H9 (cell line): Measurements from ENCODE around the gene CCM2. TPM values are rescaled to one million over a fixed set of nuclear protein-coding genes. Genes with fewer than 3 reads are reported as not detected.
A peak's percentile ranks its signal among the peaks of the same experiment; 100 is the strongest.

Source experiments
- DNase-seq: peaks from one replicate; pipeline ENCODE4 v3.0.0-alpha.2; 2017
- H2AFZ ChIP-seq: one replicate; pipeline ENCODE4 v1.6.1; 2013; ENCODE audit warnings: mild to moderate bottlenecking, low read length, control low read depth, moderate library complexity
- H2AK5ac ChIP-seq: 2 replicates; pipeline ENCODE4 v1.6.1; 2013; ENCODE audit warnings: low read length, control low read depth, mixed read lengths; ENCODE audit not compliant: insufficient read length
- H2BK120ac ChIP-seq: one replicate; pipeline ENCODE4 v1.6.1; 2013; ENCODE audit warnings: low read depth, mild to moderate bottlenecking, low read length, control low read depth, inconsistent platforms; ENCODE audit not compliant: poor library complexity, severe bottlenecking
- H2BK12ac ChIP-seq: 2 replicates; pipeline ENCODE4 v1.6.1; 2013; ENCODE audit warnings: low read length, control low read depth, mixed read lengths, low read depth; ENCODE audit not compliant: insufficient read length
- H2BK15ac ChIP-seq: 2 replicates; pipeline ENCODE4 v1.6.1; 2013; ENCODE audit warnings: low read depth, low read length, control low read depth
- H2BK20ac ChIP-seq: one replicate; pipeline ENCODE4 v1.6.1; 2013; ENCODE audit warnings: low read depth, mild to moderate bottlenecking, low read length, control low read depth, inconsistent platforms; ENCODE audit not compliant: poor library complexity, severe bottlenecking
- H2BK5ac ChIP-seq: 2 replicates; pipeline ENCODE4 v1.6.1; 2013; ENCODE audit warnings: low read length, control low read depth, mixed read lengths; ENCODE audit not compliant: insufficient read length
- H3K14ac ChIP-seq: 2 replicates; pipeline ENCODE4 v1.6.1; 2013; ENCODE audit warnings: low read length, control low read depth; ENCODE audit not compliant: insufficient read depth
- H3K18ac ChIP-seq: 2 replicates; pipeline ENCODE4 v1.6.1; 2013; ENCODE audit warnings: low read depth, mild to moderate bottlenecking, mixed read lengths, low read length, control low read depth; ENCODE audit not compliant: insufficient read length
- H3K23ac ChIP-seq: 2 replicates; pipeline ENCODE4 v1.6.1; 2013; ENCODE audit warnings: low read length, control low read depth, mixed read lengths, low read depth; ENCODE audit not compliant: insufficient read length
- H3K23me2 ChIP-seq: 2 replicates; pipeline ENCODE4 v1.6.1; 2013; ENCODE audit warnings: low read depth, mild to moderate bottlenecking, mixed read lengths, low read length, control low read depth; ENCODE audit not compliant: insufficient read length, poor library complexity, severe bottlenecking
- H3K27ac ChIP-seq: 2 replicates; pipeline ENCODE4 v1.5.1; 2013; ENCODE audit warnings: low read length, control low read depth, mixed read lengths, low read depth; ENCODE audit not compliant: insufficient read length
- H3K27me3 ChIP-seq: 2 replicates; pipeline ENCODE4 v1.6.1; 2013; ENCODE audit warnings: low read length, control low read depth, inconsistent platforms; ENCODE audit not compliant: insufficient read depth
- H3K4ac ChIP-seq: 2 replicates; pipeline ENCODE4 v1.6.1; 2013; ENCODE audit warnings: low read depth, mild to moderate bottlenecking, control low read depth, inconsistent platforms, low read length, moderate library complexity
- H3K4me1 ChIP-seq: 2 replicates; pipeline ENCODE4 v1.6.1; 2013; ENCODE audit warnings: low read length, control low read depth, inconsistent platforms; ENCODE audit not compliant: insufficient read depth
- H3K4me2 ChIP-seq: 2 replicates; pipeline ENCODE4 v1.6.1; 2013; ENCODE audit warnings: low read length, control low read depth, mixed read lengths; ENCODE audit not compliant: insufficient read length, insufficient read depth
- H3K56ac ChIP-seq: 2 replicates; pipeline ENCODE4 v1.6.1; 2013; ENCODE audit warnings: low read depth, mild to moderate bottlenecking, mixed read lengths, low read length, control low read depth; ENCODE audit not compliant: insufficient read length
- H3K79me1 ChIP-seq: 2 replicates; pipeline ENCODE4 v1.6.1; 2013; ENCODE audit warnings: low read depth, mild to moderate bottlenecking, moderate library complexity, low read length, control low read depth, inconsistent platforms; ENCODE audit not compliant: insufficient read depth, poor library complexity, severe bottlenecking
- H3K79me2 ChIP-seq: 2 replicates; pipeline ENCODE4 v1.6.1; 2013; ENCODE audit warnings: low read length, control low read depth, inconsistent platforms; ENCODE audit not compliant: insufficient read depth
- H3K9ac ChIP-seq: 2 replicates; pipeline ENCODE4 v1.6.1; 2013; ENCODE audit warnings: low read length, control low read depth, mixed read lengths; ENCODE audit not compliant: insufficient read length; ENCODE audit errors: extremely low read depth
- H3K9me3 ChIP-seq: one replicate; pipeline ENCODE4 v1.6.1; 2013; ENCODE audit warnings: low read depth, low read length, inconsistent platforms; ENCODE audit not compliant: control insufficient read depth
- H3T11ph ChIP-seq: one replicate; pipeline ENCODE4 v1.6.1; 2013; ENCODE audit warnings: mild to moderate bottlenecking, low read length, control low read depth, inconsistent platforms
- H4K20me1 ChIP-seq: one replicate; pipeline ENCODE4 v1.6.1; 2013; ENCODE audit not compliant: control insufficient read depth, insufficient read length, insufficient read depth
- H4K5ac ChIP-seq: 2 replicates; pipeline ENCODE4 v1.6.1; 2013; ENCODE audit warnings: low read depth, mild to moderate bottlenecking, mixed read lengths, low read length, control low read depth; ENCODE audit not compliant: insufficient read length
- H4K8ac ChIP-seq: replicated peaks from 2 replicates; pipeline ENCODE4 v1.6.1; 2013; ENCODE audit warnings: low read length, control low read depth, mixed read lengths, low read depth; ENCODE audit not compliant: insufficient read length
- H4K91ac ChIP-seq: 2 replicates; pipeline ENCODE4 v1.6.1; 2013; ENCODE audit warnings: low read depth, mild to moderate bottlenecking, moderate library complexity, mixed read lengths, low read length, control low read depth; ENCODE audit not compliant: insufficient read length
- H3K27ac Mint-ChIP-seq, 3 experiments: 2 replicates in 2 of 3; 3 replicates in 1 of 3; pipeline ENCODE4 v1.8.0; 2020 to 2021; ENCODE audit warnings: mixed read lengths in 3 of 3, mild to moderate bottlenecking in 1 of 3, moderate library complexity in 1 of 3
- H3K27me3 Mint-ChIP-seq: 2 replicates; pipeline ENCODE4 v1.8.0; 2021; ENCODE audit warnings: low read depth, mild to moderate bottlenecking, moderate library complexity, mixed read lengths
- H3K36me3 Mint-ChIP-seq, 3 experiments: 2 replicates in 2 of 3; 3 replicates in 1 of 3; pipeline ENCODE4 v1.8.0; 2020 to 2021; ENCODE audit warnings: low read depth in 3 of 3, mixed read lengths in 3 of 3; ENCODE audit not compliant: insufficient read depth in 1 of 3
- H3K4me1 Mint-ChIP-seq, 2 experiments: 2 replicates each; pipeline ENCODE4 v1.8.0; 2020; ENCODE audit warnings: mixed read lengths in 2 of 2
- H3K4me3 Mint-ChIP-seq, 2 experiments: 2 replicates in 1 of 2; 3 replicates in 1 of 2; pipeline ENCODE4 v1.8.0; 2020 to 2021; ENCODE audit warnings: mild to moderate bottlenecking in 2 of 2, mixed read lengths in 2 of 2, moderate library complexity in 1 of 2
- H3K9me3 Mint-ChIP-seq, 2 experiments: 2 replicates in 1 of 2; 3 replicates in 1 of 2; pipeline ENCODE4 v1.8.0; 2020; ENCODE audit warnings: mild to moderate bottlenecking in 2 of 2, mixed read lengths in 2 of 2, moderate library complexity in 1 of 2
- CTCF ChIP-seq: fragments of 200-600 bp; sonication (generic); conservative IDR thresholded peaks from 3 replicates; pipeline ENCODE4 v1.8.0; 2021; ENCODE audit warnings: antibody characterized with exemption, mild to moderate bottlenecking
- WGBS: extraction: QIAGEN DNeasy Blood & Tissue Kit; methylation state at CpG from one replicate; pipeline ENCODE4 v1.1.7; 2013; ENCODE audit warnings: missing lambda C conversion rate, low lambda C conversion rate, mixed read lengths; ENCODE audit not compliant: insufficient read length; ENCODE audit errors: extremely low coverage; 5-methylcytosine and 5-hydroxymethylcytosine counted together
- total RNA-seq: library from RNA; stranded (reverse); gene quantifications from 2 replicates; pipeline ENCODE4 v1.2.1, GENCODE V29; 2021

CCM2 gene
- total RNA-seq, 1 experiment from 2014 or later = 30.4 TPM

- Histone ChIP-seq H3K9me3 (no peaks in the 10 kb centered on the region), H3K27me3 (no peaks in the 10 kb centered on the region; the same call in 1 of the 2 replicates), H4K91ac (no peak overlapping the region), H2BK5ac (no peak overlapping the region), H3K18ac (no peak overlapping the region), H3K14ac (peak overlapping the region; percentile 55; the same call in 1 of the 2 replicates), H2AK5ac (no peak overlapping the region), H3K79me2 (no peaks in the 10 kb centered on the region), H3K27ac (no peak overlapping the region), H3K23me2 (no peaks in the 10 kb centered on the region), H2BK15ac (no peak overlapping the region), H3K4me1 (no peaks in the 10 kb centered on the region), H3K79me1 (no peaks in the 10 kb centered on the region), H3T11ph (no peak overlapping the region), H3K4me2 (no peak overlapping the region), H4K8ac (no peak overlapping the region), H3K23ac (no peak overlapping the region), H4K20me1 (no peaks in the 10 kb centered on the region), H3K9ac (no peak overlapping the region), H2AFZ (no peak overlapping the region), H2BK20ac (no peak overlapping the region), H3K4ac (no peak overlapping the region), H2BK120ac (no peak overlapping the region), H3K56ac (no peak overlapping the region), H2BK12ac (no peak overlapping the region), H4K5ac (no peak overlapping the region)
- Mint-ChIP-seq H3K27me3 (peaks cover 30% of the 10 kb centered on the region), H3K4me3 (no peak overlapping the region), H3K36me3 (no peaks in the 10 kb centered on the region; a peak in 1 of 7 replicates), H3K9me3 (no peaks in the 10 kb centered on the region), H3K27ac (no peak overlapping the region), H3K4me1 (peaks cover 0 to 5% of the 10 kb centered on the region in 2 experiments; a peak in 3 of 4 replicates)
- DNase-seq = peak; percentile 27
- no CpG with 5 or more reads among the region's 24 CpGs for WGBS
- TF ChIP-seq CTCF = no peak
These were observed 36.4 kb upstream of the CCM2 start for GRCh38 chr7:44963364-44964290.
